HG03095 (cell line): ENCODE results near the gene WFDC12.

ENCODE experiments used
- ATAC-seq: cut with Tn5 transposase; IDR thresholded peaks from one replicate; pipeline ENCODE4 v1.9.1; 2021; ENCODE audit warnings: moderate library complexity; ENCODE audit not compliant: unreplicated experiment

The WFDC12 gene

DNA sequence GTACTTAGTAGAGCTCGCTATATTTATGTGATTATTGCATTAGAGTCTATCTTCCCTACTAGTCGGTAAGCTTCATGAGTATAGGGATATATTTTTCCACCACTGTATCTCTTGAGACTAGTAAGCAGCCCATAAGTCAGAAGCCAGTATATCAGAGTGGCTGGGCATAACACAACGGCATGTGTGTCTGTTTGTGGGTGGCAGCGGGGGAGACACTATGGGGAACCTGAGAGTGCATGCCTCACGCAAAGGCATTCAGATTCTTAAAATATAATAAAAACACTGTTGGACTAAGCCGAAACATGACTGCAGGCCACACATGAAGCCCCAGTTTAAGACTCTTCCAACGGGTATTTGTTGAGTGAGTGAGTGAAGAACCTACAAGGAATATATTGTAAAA is 31.4 kb downstream of the WFDC12 start:
- ATAC-seq = no peak

DNA sequence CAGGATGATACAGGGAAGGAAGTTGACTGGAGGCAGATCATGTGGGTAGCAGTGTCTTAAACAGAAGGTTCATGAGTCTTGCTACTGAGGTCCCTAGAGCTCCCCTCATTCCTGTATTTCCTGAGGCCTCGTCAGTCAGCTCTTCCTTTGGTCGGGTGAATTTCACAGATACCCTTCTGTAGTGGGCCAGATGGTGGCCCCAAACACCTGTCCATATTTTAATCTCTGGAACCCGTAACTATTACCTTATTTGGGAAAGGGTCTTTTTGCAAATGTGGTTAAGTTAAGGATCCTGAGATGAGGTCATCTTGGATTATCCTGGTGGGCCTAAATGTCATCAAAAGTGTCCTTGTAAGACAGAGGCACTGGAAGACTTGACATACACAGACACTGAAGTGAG is 32.9 kb downstream of the WFDC12 start:
- ATAC-seq = no peak

- ATAC-seq = no peak
Measured at GRCh38 chr20:45090481-45090880, 33.8 kb downstream of the WFDC12 start.

DNA sequence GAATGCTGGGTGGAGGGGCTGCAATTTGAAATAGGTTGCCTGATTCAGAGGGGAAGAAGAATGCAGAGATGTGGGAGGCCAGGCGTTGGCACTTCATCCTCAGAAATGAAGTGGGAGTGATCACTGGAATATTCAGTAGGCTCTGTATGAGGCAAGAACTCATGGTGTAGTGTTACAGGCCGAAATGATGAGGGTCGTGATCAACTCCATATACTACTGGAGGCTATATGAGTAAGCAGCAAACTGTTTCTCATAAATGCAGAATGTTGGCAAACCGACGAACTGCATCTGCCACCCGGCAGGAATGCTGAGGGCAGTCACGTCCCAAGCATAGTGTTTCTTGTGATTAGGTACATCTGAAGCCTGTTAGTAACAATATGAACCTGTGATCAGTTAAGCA is 36.0 kb downstream of the WFDC12 start:
- ATAC-seq = no peak

- no peak for ATAC-seq
Measured at GRCh38 chr20:45087814-45088213, 36.5 kb downstream of the WFDC12 start.

GRCh38 chr20:45087097-45087790 is 37.0 kb downstream of the WFDC12 start:
- no peak for ATAC-seq

DNA sequence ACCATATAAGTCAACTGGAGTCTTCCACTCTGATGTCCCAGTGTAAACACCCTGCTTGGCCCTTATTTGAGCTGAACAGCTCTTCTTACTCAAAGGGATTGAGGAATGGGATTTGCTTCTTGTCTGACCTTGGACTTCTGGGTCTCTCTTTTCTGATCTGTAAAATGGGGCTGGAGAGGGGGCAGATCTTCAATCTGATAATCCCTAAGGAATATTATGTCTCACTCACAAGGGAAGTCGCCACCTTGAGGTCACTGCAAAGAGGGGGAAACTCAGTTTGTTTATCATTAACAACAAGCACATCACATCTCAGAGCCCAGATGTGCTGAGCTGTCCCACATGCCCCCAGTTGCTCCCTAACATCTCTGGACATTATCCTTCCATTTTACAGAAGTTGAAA is 38.4 kb downstream of the WFDC12 start:
- no peak for ATAC-seq

- ATAC-seq = no peak
Measured at GRCh38 chr20:45085289-45085688, 39.0 kb downstream of the WFDC12 start.

GRCh38 chr20:45083127-45083526 is 41.1 kb downstream of the WFDC12 start:
- no peak for ATAC-seq

DNA sequence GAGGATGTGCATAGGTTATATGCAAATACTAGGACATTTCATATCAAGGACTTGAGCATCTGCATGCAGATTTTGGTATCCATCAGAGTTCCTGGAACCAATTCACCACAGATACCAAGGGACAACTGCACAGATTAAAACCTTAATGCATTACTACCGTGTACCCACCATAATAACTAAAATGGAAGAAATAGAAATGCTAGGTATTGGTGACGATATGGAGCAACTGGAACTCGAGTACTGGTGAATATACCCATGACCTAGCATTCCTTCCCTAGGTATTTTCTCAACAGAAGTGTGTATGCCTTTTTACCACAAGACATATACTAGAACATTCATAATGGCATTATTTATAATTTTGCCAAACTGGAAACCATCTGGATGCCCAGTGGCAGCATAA is 41.8 kb downstream of the WFDC12 start:
- no peak for ATAC-seq

GRCh38 chr20:45080867-45081624 is 43.2 kb downstream of the WFDC12 start:
- no peak for ATAC-seq

DNA sequence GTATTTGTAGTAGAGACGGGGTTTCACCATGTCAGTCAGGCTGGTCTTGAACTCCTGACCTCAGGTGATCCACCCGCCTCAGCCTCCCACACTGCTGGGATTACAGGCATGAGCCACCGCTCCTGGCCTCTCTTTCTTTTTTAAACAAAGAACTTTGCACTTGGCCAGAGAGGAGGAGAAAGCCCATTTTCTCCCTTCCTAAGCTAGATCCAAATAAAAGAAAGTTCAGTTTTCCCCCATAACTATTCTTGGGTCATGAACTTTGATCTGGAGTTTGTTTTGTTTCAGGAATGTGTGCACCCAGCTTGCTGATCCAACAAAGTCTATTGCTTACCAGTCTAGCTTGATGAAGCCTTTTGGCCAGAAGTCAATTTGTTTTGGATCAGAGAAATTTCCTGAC is 46.7 kb downstream of the WFDC12 start:
- no peak for ATAC-seq
